Measurements from ENCODE around the gene OPCML.

Gene OPCML

DNA sequence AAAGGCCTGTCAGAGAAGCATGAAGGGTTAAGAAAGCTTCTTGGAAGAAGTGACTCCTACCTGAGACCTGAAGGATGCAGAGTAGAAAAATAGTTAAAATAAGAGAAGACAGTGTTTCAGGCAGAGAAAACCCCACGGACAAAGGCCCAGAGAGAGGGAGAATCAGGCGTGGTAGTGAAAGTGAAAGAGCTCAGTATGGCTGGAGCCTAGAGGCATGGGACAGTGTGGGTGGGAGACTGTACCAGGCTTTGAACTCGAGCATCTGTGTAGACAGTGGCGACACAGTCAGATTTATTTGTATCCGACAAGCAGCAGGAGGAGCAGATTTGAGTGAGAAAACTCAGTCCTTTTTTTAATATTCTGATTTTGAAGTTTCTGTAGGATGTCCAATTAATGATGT lies 360.0 kb downstream of the OPCML start:
- Histone ChIP-seq H3K27ac (ENCODE audit: low read depth, low read length, poor library complexity, severe bottlenecking) (no peak overlapping the region), H2AFZ (ENCODE audit: low read length) (no peak overlapping the region), H3K4me2 (ENCODE audit: low read length) (no peak overlapping the region), H3K4me1 (ENCODE audit: insufficient read depth, low read length, severe bottlenecking) (no peaks in the 10 kb centered on the region), H3K79me2 (ENCODE audit: insufficient read depth, low read length) (no peaks in the 10 kb centered on the region), H3K27me3 (ENCODE audit: insufficient read depth, low read length) (no peaks in the 10 kb centered on the region), H3K36me3 (ENCODE audit: insufficient read depth, low read length) (no peaks in the 10 kb centered on the region), H3K9me2 (ENCODE audit: low read depth, low read length) (no peaks in the 10 kb centered on the region), H3K9ac (ENCODE audit: low read length) (no peak overlapping the region), H3K9me3 (ENCODE audit: low read length) (no peaks in the 10 kb centered on the region), H3F3A (ENCODE audit: insufficient read depth, low read length) (no peaks in the 10 kb centered on the region), H3K4me3 (ENCODE audit: low read depth, low read length, poor library complexity, severe bottlenecking) (no peak overlapping the region), H4K20me1 (ENCODE audit: insufficient read depth, low read length) (no peaks in the 10 kb centered on the region)
- TF ChIP-seq CTCF (IDR thresholded peaks at IDR 0.05; ENCODE audit: low read length) = no peak
- TF ChIP-seq EZH2 (IDR thresholded peaks at IDR 0.05; ENCODE audit: borderline replicate concordance, low read length) = no peak

- no peaks in the 10 kb centered on the region for H3F3A ChIP-seq (ENCODE audit: insufficient read depth, low read length)
- no peak overlapping the region for H3K9ac ChIP-seq (ENCODE audit: low read length)
- no peak overlapping the region for H3K27ac ChIP-seq (ENCODE audit: low read depth, low read length, poor library complexity, severe bottlenecking)
- H2AFZ ChIP-seq (ENCODE audit: low read length) = no peak overlapping the region
- no peaks in the 10 kb centered on the region for H3K79me2 ChIP-seq (ENCODE audit: insufficient read depth, low read length)
- H3K4me3 ChIP-seq (ENCODE audit: low read depth, low read length, poor library complexity, severe bottlenecking) = no peak overlapping the region
- H4K20me1 ChIP-seq (ENCODE audit: insufficient read depth, low read length) = no peaks in the 10 kb centered on the region
- H3K9me3 ChIP-seq (ENCODE audit: low read length) = no peaks in the 10 kb centered on the region
- no peaks in the 10 kb centered on the region for H3K4me1 ChIP-seq (ENCODE audit: insufficient read depth, low read length, severe bottlenecking)
- H3K36me3 ChIP-seq (ENCODE audit: insufficient read depth, low read length) = no peaks in the 10 kb centered on the region
- TF ChIP-seq CTCF (IDR thresholded peaks at IDR 0.05; ENCODE audit: low read length) (no peak), EZH2 (IDR thresholded peaks at IDR 0.05; ENCODE audit: borderline replicate concordance, low read length) (no peak)
- no peaks in the 10 kb centered on the region for H3K27me3 ChIP-seq (ENCODE audit: insufficient read depth, low read length)
- no peak overlapping the region for H3K4me2 ChIP-seq (ENCODE audit: low read length)
- no peaks in the 10 kb centered on the region for H3K9me2 ChIP-seq (ENCODE audit: low read depth, low read length)
Observed at GRCh38 chr11:133171374-133171773, 360.9 kb downstream of the OPCML start.

DNA sequence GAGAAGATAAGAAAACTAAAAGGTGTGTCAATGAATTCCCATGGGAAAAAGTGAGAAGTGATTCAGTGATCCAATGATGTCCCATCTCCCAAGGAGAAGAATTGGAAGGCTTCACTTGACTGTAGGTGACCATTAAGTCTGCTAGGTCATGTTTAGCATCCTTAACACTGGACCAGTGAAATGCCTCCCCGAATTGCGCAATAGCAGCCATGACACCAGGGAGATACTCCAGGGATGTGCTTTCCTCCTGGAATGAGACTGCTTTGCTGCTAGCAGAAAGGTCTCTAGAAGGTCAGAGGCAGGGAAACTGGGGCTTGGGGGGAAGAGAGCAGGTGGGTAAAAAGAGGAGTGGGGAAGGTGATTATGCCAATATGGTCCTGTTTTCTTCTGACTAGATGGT lies 364.3 kb downstream of the OPCML start:
- Histone ChIP-seq H3K4me3 (ENCODE audit: low read depth, low read length, poor library complexity, severe bottlenecking) (no peak overlapping the region), H3K9me3 (ENCODE audit: low read length) (no peaks in the 10 kb centered on the region), H4K20me1 (ENCODE audit: insufficient read depth, low read length) (no peaks in the 10 kb centered on the region), H3K4me1 (ENCODE audit: insufficient read depth, low read length, severe bottlenecking) (no peaks in the 10 kb centered on the region), H3K27me3 (ENCODE audit: insufficient read depth, low read length) (no peaks in the 10 kb centered on the region), H3K9me2 (ENCODE audit: low read depth, low read length) (no peaks in the 10 kb centered on the region), H3F3A (ENCODE audit: insufficient read depth, low read length) (no peaks in the 10 kb centered on the region), H3K4me2 (ENCODE audit: low read length) (no peak overlapping the region), H3K79me2 (ENCODE audit: insufficient read depth, low read length) (no peaks in the 10 kb centered on the region), H2AFZ (ENCODE audit: low read length) (no peak overlapping the region), H3K27ac (ENCODE audit: low read depth, low read length, poor library complexity, severe bottlenecking) (no peak overlapping the region), H3K9ac (ENCODE audit: low read length) (no peak overlapping the region), H3K36me3 (ENCODE audit: insufficient read depth, low read length) (no peaks in the 10 kb centered on the region)
- TF ChIP-seq CTCF (IDR thresholded peaks at IDR 0.05; ENCODE audit: low read length) (no peak), EZH2 (IDR thresholded peaks at IDR 0.05; ENCODE audit: borderline replicate concordance, low read length) (no peak)

Data from OCI-LY1 (cell line).